Fibroblast of lung (primary cell): ENCODE data around the gene RAC2.

ENCODE experiments used
- CTCF ChIP-seq, 2 donors: IDR thresholded peaks in 1 of 2; conservative IDR thresholded peaks in 1 of 2; 1 replicate in 1 of 2; 2 replicates in 1 of 2; pipeline ENCODE4 v1.5.1; 2011 to 2012; ENCODE audit warnings: low read length in 2 of 2, control low read depth in 1 of 2, inconsistent platforms in 1 of 2, low read depth in 1 of 2, mild to moderate bottlenecking in 1 of 2
- EZH2 ChIP-seq: IDR thresholded peaks from 2 replicates; pipeline ENCODE4 v1.5.1; 2012; ENCODE audit warnings: low read length, control low read depth, mild to moderate bottlenecking; ENCODE audit errors: missing control alignments

- TF ChIP-seq CTCF (conservative IDR thresholded peaks at IDR 0.05 in 1 of 2, IDR thresholded peaks at IDR 0.05 in 1 of 2; ENCODE audit: low read depth in 1 of 2, low read length in 2 of 2) (no peak), EZH2 (no peak)
These were observed 23.5 kb downstream of the RAC2 start for GRCh38 chr22:37220543-37220981.
